HepG2 (cell line): ENCODE measurements around the gene LY6G5B. TPM values are rescaled to one million over a fixed set of nuclear protein-coding genes. Genes with fewer than 3 reads are reported as not detected.
A peak's percentile ranks its signal among the peaks of the same experiment; 100 is the strongest.

Experiments used
- ELF3 ChIP-seq: IDR thresholded peaks from 2 replicates; pipeline ENCODE4 v1.6.1; 2016; ENCODE audit warnings: missing genetic modification reagents, missing compliant biosample characterization
- MAFF ChIP-seq: IDR thresholded peaks from 2 replicates; pipeline ENCODE4 v1.6.1; 2011; ENCODE audit warnings: low read depth, low read length, improper control_type of control experiment
- PBX3 ChIP-seq: sonication (generic); formaldehyde crosslinking; IDR thresholded peaks from 2 replicates; pipeline ENCODE4 v1.8.1; 2023; ENCODE audit warnings: missing genetic modification reagents, inconsistent platforms, borderline replicate concordance
- SNAI1 ChIP-seq: sonication (generic); formaldehyde crosslinking; IDR thresholded peaks from 2 replicates; pipeline ENCODE4 v1.5.0; 2020; ENCODE audit warnings: mild to moderate bottlenecking, missing genetic modification reagents, borderline replicate concordance
- SP5 ChIP-seq: IDR thresholded peaks from 2 replicates; pipeline ENCODE4 v1.6.1; 2016; ENCODE audit warnings: low read depth, borderline replicate concordance
- TEAD2 ChIP-seq: sonication (generic); formaldehyde crosslinking; IDR thresholded peaks from 2 replicates; pipeline ENCODE4 v1.9.0; 2021; ENCODE audit warnings: missing genetic modification reagents
- ZFP62 ChIP-seq: sonication (generic); formaldehyde crosslinking; IDR thresholded peaks from 2 replicates; pipeline ENCODE4 v1.4.0; 2020; ENCODE audit warnings: missing genetic modification reagents
- ZNF780A ChIP-seq: sonication (generic); formaldehyde crosslinking; IDR thresholded peaks from 2 replicates; pipeline ENCODE4 v1.8.0; 2022; ENCODE audit warnings: mild to moderate bottlenecking, missing genetic modification reagents, moderate library complexity
- ZZZ3 ChIP-seq: sonication (generic); formaldehyde crosslinking; IDR thresholded peaks from 2 replicates; pipeline ENCODE4 v1.4.0; 2020; ENCODE audit warnings: missing genetic modification reagents, mild to moderate bottlenecking, borderline replicate concordance
- polyA plus RNA-seq, 8 experiments: library from polyadenylated mRNA; depleted of rRNA in 3 of 8; stranded (reverse) in 7 of 8; unstranded in 1 of 8; fragments of >200 nt; fragmentation: Illumina TruSeq in 4 of 8; extraction: Trizol in 4 of 8; gene quantifications; 2 replicates each; pipeline versions ENCODE4 v1.2.1 to v1.2.3, GENCODE V29; 2011 to 2016; ENCODE audit warnings: low read depth in 4 of 8, missing spikeins in 1 of 8, mixed read lengths in 1 of 8; ENCODE audit not compliant: insufficient read depth in 1 of 8
- total RNA-seq, 5 experiments: library from RNA; depleted of rRNA; stranded (reverse); fragments of >200 nt; fragmentation: Illumina TruSeq; extraction: Trizol; gene quantifications; 2 replicates each; pipeline ENCODE4 v1.2.3, GENCODE V29; 2016; ENCODE audit warnings: low read depth in 1 of 5
- TF ChIP-seq, protein P1 (sequence below): sonication (generic); formaldehyde crosslinking; IDR thresholded peaks from 2 replicates; pipeline ENCODE4 v1.4.0; 2020; ENCODE audit warnings: mild to moderate bottlenecking, missing genetic modification reagents
- TF ChIP-seq, protein P2 (sequence below): sonication (generic); formaldehyde crosslinking; IDR thresholded peaks from 2 replicates; pipeline ENCODE4 v1.5.1; 2020; ENCODE audit warnings: mild to moderate bottlenecking, missing genetic modification reagents, borderline replicate concordance
- TF ChIP-seq, protein P3 (sequence below): sonication (generic); formaldehyde crosslinking; IDR thresholded peaks from 2 replicates; pipeline ENCODE4 v1.5.1; 2020; ENCODE audit warnings: missing genetic modification reagents, mild to moderate bottlenecking, borderline replicate concordance
- TF ChIP-seq, protein P4 (sequence below): sonication (generic); formaldehyde crosslinking; IDR thresholded peaks from 2 replicates; pipeline ENCODE4 v1.4.0; 2020; ENCODE audit warnings: missing genetic modification reagents, mild to moderate bottlenecking, borderline replicate concordance

The LY6G5B gene
- total and polyA plus RNA-seq, 2 of the 13 experiments (the other 11 are each of a cell fraction or from before 2014, with no cell fraction given), result 7.8 to 15.7 TPM

DNA sequence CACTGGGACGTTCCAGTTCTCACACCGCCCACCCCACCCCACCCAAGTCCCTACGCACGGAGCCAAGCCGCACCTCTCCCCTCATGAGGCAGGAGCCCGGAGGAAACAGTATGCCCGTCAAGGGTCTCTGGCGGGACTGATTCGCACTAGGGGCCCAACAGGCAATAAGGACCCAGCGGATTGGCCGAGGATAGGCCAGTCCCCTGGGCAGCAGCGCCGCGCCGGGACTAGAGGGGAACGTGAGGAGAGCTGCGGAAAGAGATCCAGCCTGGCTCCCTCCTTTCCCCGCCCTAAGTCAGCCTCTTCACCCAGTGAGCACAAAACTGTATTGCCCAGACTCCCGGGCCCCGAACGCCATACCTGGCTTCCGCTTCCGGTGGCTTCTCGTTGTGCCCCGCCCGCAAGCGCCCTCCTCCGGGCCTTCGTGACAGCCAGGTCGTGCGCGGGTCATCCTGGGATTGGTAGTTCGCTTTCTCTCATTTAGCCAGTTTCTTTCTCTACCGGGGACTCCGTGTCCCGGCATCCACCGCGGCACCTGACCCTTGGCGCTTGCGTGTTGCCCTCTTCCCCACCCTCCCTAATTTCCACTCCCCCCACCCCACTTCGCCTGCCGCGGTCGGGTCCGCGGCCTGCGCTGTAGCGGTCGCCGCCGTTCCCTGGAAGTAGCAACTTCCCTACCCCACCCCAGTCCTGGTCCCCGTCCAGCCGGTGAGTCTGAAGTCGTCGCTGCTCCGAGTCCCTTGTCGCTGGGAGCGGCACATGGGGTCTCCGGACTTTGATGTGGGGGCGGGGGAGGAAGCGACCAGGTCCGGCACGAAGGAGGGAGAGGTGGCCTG, 4.1 kb upstream of the LY6G5B start, which contains the start of gene CSNK2B (continued):
- TF ChIP-seq, protein P1, sequence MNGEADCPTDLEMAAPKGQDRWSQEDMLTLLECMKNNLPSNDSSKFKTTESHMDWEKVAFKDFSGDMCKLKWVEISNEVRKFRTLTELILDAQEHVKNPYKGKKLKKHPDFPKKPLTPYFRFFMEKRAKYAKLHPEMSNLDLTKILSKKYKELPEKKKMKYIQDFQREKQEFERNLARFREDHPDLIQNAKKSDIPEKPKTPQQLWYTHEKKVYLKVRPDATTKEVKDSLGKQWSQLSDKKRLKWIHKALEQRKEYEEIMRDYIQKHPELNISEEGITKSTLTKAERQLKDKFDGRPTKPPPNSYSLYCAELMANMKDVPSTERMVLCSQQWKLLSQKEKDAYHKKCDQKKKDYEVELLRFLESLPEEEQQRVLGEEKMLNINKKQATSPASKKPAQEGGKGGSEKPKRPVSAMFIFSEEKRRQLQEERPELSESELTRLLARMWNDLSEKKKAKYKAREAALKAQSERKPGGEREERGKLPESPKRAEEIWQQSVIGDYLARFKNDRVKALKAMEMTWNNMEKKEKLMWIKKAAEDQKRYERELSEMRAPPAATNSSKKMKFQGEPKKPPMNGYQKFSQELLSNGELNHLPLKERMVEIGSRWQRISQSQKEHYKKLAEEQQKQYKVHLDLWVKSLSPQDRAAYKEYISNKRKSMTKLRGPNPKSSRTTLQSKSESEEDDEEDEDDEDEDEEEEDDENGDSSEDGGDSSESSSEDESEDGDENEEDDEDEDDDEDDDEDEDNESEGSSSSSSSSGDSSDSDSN, result peak; percentile 65
- TF ChIP-seq, protein P2, sequence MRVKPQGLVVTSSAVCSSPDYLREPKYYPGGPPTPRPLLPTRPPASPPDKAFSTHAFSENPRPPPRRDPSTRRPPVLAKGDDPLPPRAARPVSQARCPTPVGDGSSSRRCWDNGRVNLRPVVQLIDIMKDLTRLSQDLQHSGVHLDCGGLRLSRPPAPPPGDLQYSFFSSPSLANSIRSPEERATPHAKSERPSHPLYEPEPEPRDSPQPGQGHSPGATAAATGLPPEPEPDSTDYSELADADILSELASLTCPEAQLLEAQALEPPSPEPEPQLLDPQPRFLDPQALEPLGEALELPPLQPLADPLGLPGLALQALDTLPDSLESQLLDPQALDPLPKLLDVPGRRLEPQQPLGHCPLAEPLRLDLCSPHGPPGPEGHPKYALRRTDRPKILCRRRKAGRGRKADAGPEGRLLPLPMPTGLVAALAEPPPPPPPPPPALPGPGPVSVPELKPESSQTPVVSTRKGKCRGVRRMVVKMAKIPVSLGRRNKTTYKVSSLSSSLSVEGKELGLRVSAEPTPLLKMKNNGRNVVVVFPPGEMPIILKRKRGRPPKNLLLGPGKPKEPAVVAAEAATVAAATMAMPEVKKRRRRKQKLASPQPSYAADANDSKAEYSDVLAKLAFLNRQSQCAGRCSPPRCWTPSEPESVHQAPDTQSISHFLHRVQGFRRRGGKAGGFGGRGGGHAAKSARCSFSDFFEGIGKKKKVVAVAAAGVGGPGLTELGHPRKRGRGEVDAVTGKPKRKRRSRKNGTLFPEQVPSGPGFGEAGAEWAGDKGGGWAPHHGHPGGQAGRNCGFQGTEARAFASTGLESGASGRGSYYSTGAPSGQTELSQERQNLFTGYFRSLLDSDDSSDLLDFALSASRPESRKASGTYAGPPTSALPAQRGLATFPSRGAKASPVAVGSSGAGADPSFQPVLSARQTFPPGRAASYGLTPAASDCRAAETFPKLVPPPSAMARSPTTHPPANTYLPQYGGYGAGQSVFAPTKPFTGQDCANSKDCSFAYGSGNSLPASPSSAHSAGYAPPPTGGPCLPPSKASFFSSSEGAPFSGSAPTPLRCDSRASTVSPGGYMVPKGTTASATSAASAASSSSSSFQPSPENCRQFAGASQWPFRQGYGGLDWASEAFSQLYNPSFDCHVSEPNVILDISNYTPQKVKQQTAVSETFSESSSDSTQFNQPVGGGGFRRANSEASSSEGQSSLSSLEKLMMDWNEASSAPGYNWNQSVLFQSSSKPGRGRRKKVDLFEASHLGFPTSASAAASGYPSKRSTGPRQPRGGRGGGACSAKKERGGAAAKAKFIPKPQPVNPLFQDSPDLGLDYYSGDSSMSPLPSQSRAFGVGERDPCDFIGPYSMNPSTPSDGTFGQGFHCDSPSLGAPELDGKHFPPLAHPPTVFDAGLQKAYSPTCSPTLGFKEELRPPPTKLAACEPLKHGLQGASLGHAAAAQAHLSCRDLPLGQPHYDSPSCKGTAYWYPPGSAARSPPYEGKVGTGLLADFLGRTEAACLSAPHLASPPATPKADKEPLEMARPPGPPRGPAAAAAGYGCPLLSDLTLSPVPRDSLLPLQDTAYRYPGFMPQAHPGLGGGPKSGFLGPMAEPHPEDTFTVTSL (CRISPR knock-in tag), result 0 out of 2 replicates have a peak, but pooled peaks have one; percentile 14
- TF ChIP-seq ZNF780A (no peak), SNAI1 (CRISPR knock-in tag) (peak; percentile 16), ELF3 (CRISPR knock-in tag) (peak; percentile 80), TEAD2 (CRISPR knock-in tag) (0 out of 2 replicates have a peak, but pooled peaks have one; percentile 16), ZZZ3 (CRISPR knock-in tag) (no peak; the same call in 1 of the 2 replicates), PBX3 (peak; percentile 80; the same call in 1 of the 2 replicates), SP5 (CRISPR knock-in tag) (peak; percentile 68), ZFP62 (CRISPR knock-in tag) (peak; percentile 95; the same call in 1 of the 2 replicates), MAFF (no peak)
- TF ChIP-seq, protein P3, sequence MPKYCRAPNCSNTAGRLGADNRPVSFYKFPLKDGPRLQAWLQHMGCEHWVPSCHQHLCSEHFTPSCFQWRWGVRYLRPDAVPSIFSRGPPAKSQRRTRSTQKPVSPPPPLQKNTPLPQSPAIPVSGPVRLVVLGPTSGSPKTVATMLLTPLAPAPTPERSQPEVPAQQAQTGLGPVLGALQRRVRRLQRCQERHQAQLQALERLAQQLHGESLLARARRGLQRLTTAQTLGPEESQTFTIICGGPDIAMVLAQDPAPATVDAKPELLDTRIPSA (CRISPR knock-in tag), result peak; percentile 65; the same call in 1 of the 2 replicates
- TF ChIP-seq, protein P4, sequence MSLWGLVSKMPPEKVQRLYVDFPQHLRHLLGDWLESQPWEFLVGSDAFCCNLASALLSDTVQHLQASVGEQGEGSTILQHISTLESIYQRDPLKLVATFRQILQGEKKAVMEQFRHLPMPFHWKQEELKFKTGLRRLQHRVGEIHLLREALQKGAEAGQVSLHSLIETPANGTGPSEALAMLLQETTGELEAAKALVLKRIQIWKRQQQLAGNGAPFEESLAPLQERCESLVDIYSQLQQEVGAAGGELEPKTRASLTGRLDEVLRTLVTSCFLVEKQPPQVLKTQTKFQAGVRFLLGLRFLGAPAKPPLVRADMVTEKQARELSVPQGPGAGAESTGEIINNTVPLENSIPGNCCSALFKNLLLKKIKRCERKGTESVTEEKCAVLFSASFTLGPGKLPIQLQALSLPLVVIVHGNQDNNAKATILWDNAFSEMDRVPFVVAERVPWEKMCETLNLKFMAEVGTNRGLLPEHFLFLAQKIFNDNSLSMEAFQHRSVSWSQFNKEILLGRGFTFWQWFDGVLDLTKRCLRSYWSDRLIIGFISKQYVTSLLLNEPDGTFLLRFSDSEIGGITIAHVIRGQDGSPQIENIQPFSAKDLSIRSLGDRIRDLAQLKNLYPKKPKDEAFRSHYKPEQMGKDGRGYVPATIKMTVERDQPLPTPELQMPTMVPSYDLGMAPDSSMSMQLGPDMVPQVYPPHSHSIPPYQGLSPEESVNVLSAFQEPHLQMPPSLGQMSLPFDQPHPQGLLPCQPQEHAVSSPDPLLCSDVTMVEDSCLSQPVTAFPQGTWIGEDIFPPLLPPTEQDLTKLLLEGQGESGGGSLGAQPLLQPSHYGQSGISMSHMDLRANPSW, result no peak
